Left cardiac atrium (tissue), 4 donors: ENCODE measurements around the gene PPP1R10. TPM values are rescaled to one million over a fixed set of nuclear protein-coding genes. Genes with fewer than 3 reads are reported as not detected.

Experiments used
- ATAC-seq, 2 donors: fragments of 200-7000 bp; cut with Tn5 transposase; one replicate each; pipeline ENCODE4 v1.9.1; 2020; ENCODE audit warnings: mild to moderate bottlenecking in 2 of 2, moderate library complexity in 2 of 2
- DNase-seq: peaks from one replicate; pipeline ENCODE4 v3.0.0-alpha.2; 2020
- intact Hi-C, 2 donors: fragments of 100-400 bp; cut with DNase I; formaldehyde crosslinking; loops; one replicate each; pipeline versions ENCODE4 v1.14.1 to v1.15.1; 2022 to 2023
- microRNA-seq, 2 donors: library from miRNA; unstranded; fragments of <30 nt; microRNA quantifications; one replicate each; pipeline ENCODE4 v1.2.0, GENCODE V29; 2020
- total RNA-seq, 2 donors: library from RNA; stranded (reverse); fragmentation: NEBNext Ultra II Directional; extraction: Animal tissue kit (Norgen Biotek cat#: 25700); gene quantifications; one replicate each; pipeline ENCODE4 v1.2.1, GENCODE V29; 2021
- donor health status: DM: no; HTN: yes; CAD: no.
- donor health status: DM: no; HTN: yes; CAD: no; lungs with severe emphysema.
- donor health status: DM: yes; HTN: yes; CAD: no.
- donor health status: Dilated cardiomyopathy.

The PPP1R10 gene
- total RNA-seq, 2 donors from 2014 or later, result 37.3 to 42.1 TPM

GRCh38 chr6:30570263-30570662 is 46.8 kb downstream of the PPP1R10 start:
- DNase-seq (no peak), ATAC-seq (no peak)
- intact Hi-C loops, result no loop called here

GRCh38 chr6:30568245-30568644 is 48.8 kb downstream of the PPP1R10 start:
- intact Hi-C loops, result no loop called here
- ATAC-seq (no peak), DNase-seq (no peak)

GRCh38 chr6:30565772-30566171 is 51.3 kb downstream of the PPP1R10 start:
- intact Hi-C loops, result no loop called here
- ATAC-seq, result no peak
- no peak for DNase-seq

- DNase-seq (no peak), ATAC-seq (no peak)
- intact Hi-C loops, result no loop called here
Observed at GRCh38 chr6:30564114-30564513, 52.9 kb downstream of the PPP1R10 start.

GRCh38 chr6:30562470-30563425 is 54.3 kb downstream of the PPP1R10 start:
- intact Hi-C loops, result no loop called here
- ATAC-seq, result no peak
- DNase-seq, result no peak

GRCh38 chr6:30560930-30561329 is 56.1 kb downstream of the PPP1R10 start:
- DNase-seq (no peak), ATAC-seq (no peak)
- intact Hi-C loops, result no loop called here

- ATAC-seq, result no peak
- no peak for DNase-seq
- intact Hi-C loops, result no loop called here
Observed at GRCh38 chr6:30557683-30557981, 59.4 kb downstream of the PPP1R10 start.

- intact Hi-C loops, result no loop called here
- DNase-seq, result peak; percentile 89
- ATAC-seq, result peak; percentile 82 to 84
Observed at GRCh38 chr6:30556906-30557682, 59.9 kb downstream of the PPP1R10 start, which contains the start of gene PRR3. Gene PRR3 (plus strand): TSS chr6:30557295. CDS start chr6:30557345, 50 bp downstream.

- DNase-seq (peak; percentile 95), ATAC-seq (peak; percentile 81 to 92)
- intact Hi-C loops, result no loop called here
Observed at GRCh38 chr6:30556066-30556905, 60.8 kb downstream of the PPP1R10 start, which contains the start of gene GNL1. Gene GNL1 (minus strand): TSS chr6:30556489. CDS start chr6:30556203, 286 bp downstream.

- intact Hi-C loops, result no loop called here
- ATAC-seq, result no peak
- DNase-seq, result no peak
Observed at GRCh38 chr6:30555816-30556065, 61.3 kb downstream of the PPP1R10 start.

GRCh38 chr6:30554962-30555815 is 61.9 kb downstream of the PPP1R10 start:
- peak; percentile 70 for DNase-seq
- peak; percentile 35 to 39 for ATAC-seq
- intact Hi-C loops, result no loop called here

GRCh38 chr6:30554404-30554803 is 62.6 kb downstream of the PPP1R10 start:
- no peak for DNase-seq
- intact Hi-C loops, result no loop called here
- no peak for ATAC-seq

Small RNAs within 50 kb of the gene (microRNA-seq; reads per million reads assigned to microRNA genes)
- gene MIR877, result 9.3 to 34.9 reads per million in 2 donors

Other genes with a start within 250 kb of the PPP1R10 start
- gene HLA-E, start 127.7 kb downstream of the PPP1R10 start, total RNA-seq, result 100 to 1,000 TPM; 210 to 242 TPM
- 10 to 100 TPM; 25.7 to 32.1 TPM for gene GNL1, start 60.8 kb downstream of the PPP1R10 start, total RNA-seq
- 1 to 10 TPM; 4.6 to 5.4 TPM for gene PRR3, start 59.9 kb downstream of the PPP1R10 start, total RNA-seq
- gene ABCF1, start 45.8 kb downstream of the PPP1R10 start, total RNA-seq, result 10 to 100 TPM; 30.7 to 45.9 TPM
- 10 to 100 TPM; 71.1 to 74.7 TPM for gene MRPS18B, start 597 bp upstream of the PPP1R10 start, total RNA-seq
- gene ATAT1, start 9.6 kb upstream of the PPP1R10 start, total RNA-seq, result 1 to 10 TPM; 2.7 to 3.8 TPM
- 10 to 100 TPM; 30.1 to 39.3 TPM for gene C6orf136, start 29.9 kb upstream of the PPP1R10 start, total RNA-seq
- gene DHX16, start 55.8 kb upstream of the PPP1R10 start, total RNA-seq, result 10 to 100 TPM; 17.6 to 18.6 TPM
- 10 to 100 TPM; 28.0 to 36.8 TPM for gene PPP1R18, start 69.4 kb upstream of the PPP1R10 start, total RNA-seq
- gene NRM, start 73.7 kb upstream of the PPP1R10 start, total RNA-seq, result 1 to 10 TPM; 5.3 to 6.3 TPM
- gene MDC1, start 100.0 kb upstream of the PPP1R10 start, total RNA-seq, result 10 to 100 TPM; 19.1 to 25.6 TPM
- 100 to 1,000 TPM; 276 to 303 TPM for gene TUBB, start 103.1 kb upstream of the PPP1R10 start, total RNA-seq
- 100 to 1,000 TPM; 170 to 179 TPM for gene FLOT1, start 125.4 kb upstream of the PPP1R10 start, total RNA-seq
- gene IER3, start 127.3 kb upstream of the PPP1R10 start, total RNA-seq, result 10 to 100 TPM; 23.0 to 81.5 TPM